Measurements from ENCODE around the gene LRMDA.

- TF ChIP-seq POLR2A (IDR thresholded peaks at IDR 0.05) (no peak), CTCF (IDR thresholded peaks at IDR 0.05) (no peak)
These were observed 752 bp downstream of the LRMDA start for GRCh38 chr10:75432176-75432575.

Data from adrenal gland (tissue), 5 donors.